ENCODE measurements around the gene FAM193B. TPM values are rescaled to one million over a fixed set of nuclear protein-coding genes. Genes with fewer than 3 reads are reported as not detected.
A peak's percentile ranks its signal among the peaks of the same experiment; 100 is the strongest.

The FAM193B gene
- total RNA-seq, 1 donor from 2014 or later: 32.1 TPM

- peak; percentile 83 for DNase-seq
These were observed 53.5 kb downstream of the FAM193B start for GRCh38 chr5:177500685-177501522.

DNA sequence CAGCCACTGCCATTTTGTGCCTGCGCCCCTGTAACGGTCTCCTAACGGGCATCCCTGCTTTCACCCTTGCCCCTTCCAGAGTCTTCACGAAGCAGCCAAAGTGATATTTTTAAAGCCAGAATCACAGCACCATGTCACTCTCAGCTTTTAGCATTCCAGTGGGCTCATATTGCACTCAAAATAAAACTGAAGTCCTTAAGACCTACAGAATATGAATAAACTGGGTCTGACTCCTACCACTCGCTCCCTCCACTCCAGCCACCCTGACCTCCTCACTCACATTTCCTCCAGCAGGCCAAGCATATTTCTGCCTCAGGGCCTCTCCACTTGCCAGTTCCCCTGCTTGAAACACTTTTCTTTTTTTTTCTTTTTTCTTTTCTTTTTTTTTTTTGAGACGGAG, 54.5 kb downstream of the FAM193B start:
- DNase-seq: no peak

GRCh38 chr5:177498013-177498787, 56.2 kb downstream of the FAM193B start:
- DNase-seq: no peak

DNA sequence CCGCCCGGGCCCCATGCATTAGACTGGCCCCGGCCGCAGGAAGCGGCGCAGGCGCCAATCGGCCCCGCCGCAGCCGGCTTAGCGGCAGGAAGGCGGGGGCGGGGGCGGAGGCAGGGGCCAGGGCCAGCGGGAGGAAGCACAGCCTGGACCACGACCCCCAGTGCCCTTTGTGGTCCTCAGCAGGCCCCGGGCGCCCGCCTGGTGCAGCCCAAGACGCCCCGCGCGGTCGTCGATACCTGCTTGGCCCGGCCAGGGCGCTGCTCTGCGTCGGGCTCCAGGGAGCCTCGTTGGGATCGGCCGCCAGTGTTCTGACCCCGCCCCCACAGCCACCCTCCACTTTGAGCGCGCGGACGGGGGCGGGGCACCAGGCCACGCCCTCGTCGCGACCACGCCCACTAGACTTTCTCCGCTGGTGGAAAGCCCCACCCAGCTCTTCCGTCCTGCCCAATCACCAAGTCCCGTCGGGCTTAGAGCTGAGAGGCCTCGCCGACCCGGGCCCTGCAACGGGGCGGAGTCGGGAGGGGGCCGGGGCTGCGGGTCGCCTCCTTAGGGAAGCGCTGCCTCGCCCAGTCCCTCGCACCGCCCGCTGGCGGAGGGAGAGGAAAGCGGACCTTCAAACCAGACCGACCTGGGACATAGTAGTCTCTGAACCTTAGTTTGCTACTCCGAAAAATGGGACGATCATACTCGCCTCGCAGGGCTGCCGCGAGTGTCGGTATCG, 56.9 kb downstream of the FAM193B start, which contains the start of gene PDLIM7:
Gene PDLIM7, minus strand, starts transcription at position 313 of the 721 bp plus-strand sequence. CDS start 1,092 bp downstream, outside the sequence.
- peak; percentile 81 for DNase-seq

DNA sequence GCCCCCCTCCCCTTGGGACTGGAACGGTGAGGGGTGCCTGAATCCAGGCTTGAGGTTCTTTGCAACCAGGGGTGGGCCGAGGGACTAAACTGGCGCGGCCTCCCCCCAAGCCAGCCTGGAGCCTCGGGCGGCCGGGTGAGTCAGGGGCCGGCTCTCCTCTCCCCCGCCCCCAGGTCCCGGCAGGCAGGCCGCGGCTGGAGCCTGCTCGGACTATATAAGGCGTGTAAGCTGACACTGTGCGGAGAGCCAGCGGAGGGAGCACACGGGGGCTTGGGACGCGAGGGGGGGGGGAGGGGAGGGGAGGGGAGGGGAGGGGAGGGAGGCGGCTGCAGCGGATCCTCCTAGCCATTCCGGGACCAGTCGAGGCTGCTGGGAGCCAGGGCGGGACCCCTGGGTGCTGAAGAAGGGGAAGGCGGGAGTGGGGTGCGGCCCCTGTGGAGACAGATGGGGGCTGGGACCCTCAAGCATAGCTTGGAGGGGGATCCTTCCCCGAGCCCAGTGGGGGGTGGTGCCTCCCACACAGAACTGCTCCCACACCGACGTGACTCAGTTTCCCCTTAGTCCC, 57.6 kb downstream of the FAM193B start:
- DNase-seq: no peak

- DNase-seq: no peak
These were observed 58.2 kb downstream of the FAM193B start for GRCh38 chr5:177496070-177496726.

- DNase-seq: no peak
These were observed 58.9 kb downstream of the FAM193B start for GRCh38 chr5:177495243-177496060.

DNA sequence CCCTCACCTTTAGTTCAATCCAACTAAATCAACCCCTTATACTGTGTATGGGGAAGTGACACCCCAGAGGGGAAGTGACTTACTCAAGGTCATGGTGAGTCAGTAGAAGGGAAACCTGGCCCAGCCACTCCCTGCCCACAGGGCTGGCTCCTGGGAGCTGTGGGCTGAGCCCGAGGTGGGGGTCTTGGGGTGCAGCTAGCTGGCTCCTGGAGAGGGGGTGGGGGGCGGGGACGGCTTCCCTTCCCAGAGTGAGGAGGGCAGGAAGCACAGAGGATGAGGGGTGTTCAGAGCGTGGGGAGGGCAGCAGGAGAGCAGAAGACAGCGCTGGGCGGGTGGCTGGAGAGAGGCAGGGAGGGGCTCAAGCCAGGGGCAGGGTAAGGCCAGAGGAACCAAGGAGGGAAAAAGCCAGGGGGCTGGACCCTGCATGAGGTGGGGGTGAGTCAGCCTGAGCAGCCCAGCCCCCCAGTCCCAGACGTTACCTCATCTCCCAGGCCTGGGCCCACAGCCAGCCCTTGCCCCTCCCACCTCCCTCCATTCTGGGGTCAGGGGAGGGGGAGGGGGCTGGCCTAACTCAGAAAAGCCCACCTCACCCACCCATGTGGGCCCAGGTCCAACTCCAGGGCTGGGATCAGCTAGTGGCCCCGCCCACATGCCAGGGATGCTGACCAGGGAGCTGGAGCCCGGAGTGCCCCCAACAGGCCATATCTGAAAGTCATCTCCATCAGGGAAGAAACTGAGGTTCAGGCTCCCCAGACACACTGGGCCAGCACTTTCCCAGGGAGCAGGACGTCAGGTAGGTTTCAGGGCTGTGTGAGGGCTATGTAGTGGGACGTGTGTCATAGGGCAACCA, 59.8 kb downstream of the FAM193B start:
- no peak for DNase-seq

- no peak for DNase-seq
These were observed 60.5 kb downstream of the FAM193B start for GRCh38 chr5:177493795-177494345.

DNA sequence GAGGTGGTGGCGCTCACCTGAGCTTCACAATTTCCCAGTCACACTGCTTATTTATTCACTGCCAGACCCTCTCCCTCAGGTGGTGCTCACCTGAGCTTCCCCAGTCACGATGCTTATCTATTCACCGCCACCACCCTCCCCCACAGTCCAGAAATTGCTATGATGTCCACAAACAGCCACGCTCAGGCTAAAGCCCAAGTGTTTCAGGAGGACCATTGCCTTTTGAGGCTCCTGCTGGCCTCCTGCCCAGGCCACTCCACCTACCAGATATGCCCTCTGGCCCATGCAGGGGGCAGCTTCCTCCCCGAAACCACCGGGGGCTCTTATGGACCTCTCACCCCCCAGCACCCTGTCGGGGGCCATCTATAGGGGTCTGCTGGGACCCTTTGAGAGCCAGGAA, 61.5 kb downstream of the FAM193B start:
- no peak for DNase-seq

DNA sequence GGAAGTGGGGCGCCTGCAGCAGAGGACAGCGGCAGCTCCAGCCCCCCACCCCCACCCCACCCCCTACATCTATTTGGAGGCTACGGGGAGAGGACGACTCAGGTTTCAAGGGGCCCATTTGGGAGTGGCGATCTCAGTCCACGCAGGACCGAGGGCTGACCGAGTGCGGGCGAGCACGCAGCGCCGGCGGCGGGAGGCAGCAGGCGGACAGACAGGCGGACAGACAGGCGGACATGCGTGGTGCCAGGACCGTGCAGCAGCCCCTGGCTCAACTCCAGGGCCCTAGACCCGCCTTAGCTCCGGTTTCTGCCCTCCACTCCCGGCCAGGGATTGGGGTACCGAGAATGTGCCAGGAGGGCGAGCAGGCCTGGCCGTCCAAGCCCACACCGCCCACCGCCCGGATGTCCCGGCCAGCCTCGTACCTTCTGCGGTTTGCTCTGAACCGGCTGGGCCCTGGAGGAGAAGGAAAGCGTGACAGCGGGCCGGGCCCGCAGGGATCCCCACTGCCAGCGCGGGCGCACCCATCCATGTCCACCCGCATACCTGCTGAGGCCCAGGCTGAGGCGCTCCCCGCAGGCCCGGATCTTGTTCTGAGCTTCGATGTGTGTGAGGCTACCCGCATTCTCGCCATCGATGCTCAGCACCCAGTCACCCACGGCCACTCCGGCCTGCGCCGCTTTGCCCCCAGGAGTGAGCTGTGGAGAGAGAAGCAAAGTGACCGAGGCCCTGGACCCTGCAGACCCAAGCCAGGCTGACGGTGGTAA, 62.2 kb downstream of the FAM193B start:
- no peak for DNase-seq

DNA sequence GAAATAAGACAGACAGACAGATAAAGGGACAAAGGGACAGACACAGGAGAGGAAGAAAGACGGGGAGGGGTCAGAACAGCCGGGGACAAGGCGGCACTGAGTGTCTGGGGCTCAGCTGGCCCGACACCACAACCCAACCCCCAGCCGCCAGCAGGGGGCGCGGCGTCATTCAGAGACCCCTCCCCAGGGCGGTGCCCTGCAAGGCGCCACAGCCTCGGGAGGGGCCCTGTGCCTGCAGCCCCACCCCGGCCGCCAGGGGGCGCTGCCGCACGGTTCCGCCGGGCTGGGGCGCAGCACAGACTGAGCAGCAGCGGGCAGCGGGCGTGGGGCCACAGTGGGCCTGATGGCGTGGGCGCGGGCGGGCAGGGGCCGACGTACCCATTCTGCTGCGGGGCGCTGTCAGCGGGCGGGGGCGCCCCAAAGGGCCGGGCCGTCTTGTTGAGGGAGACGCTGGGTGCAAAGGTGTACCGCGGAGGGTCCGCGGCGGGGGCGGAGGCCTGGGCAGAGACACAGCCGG, 62.9 kb downstream of the FAM193B start:
- DNase-seq: no peak

DNA sequence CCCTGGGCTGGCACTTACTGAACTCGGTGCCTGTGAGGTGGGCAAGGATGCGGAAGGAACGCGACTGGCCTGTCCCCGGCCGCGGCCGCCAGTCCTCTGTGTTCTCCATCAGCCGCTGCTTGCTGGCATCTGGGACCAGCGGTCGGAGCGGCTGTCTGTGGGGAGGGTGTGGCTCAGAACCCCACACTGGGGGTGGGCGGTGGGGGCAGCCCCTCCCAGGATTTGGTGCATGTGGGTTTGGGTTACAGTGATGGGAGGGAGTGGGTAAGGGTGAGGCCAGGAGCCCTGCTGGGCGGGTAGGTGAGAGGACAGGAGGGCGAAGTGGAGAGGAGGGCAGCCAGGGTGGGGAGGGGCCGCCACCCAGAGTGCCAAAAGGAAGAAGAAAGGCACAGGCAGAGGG, 63.4 kb downstream of the FAM193B start:
- DNase-seq: no peak

DNA sequence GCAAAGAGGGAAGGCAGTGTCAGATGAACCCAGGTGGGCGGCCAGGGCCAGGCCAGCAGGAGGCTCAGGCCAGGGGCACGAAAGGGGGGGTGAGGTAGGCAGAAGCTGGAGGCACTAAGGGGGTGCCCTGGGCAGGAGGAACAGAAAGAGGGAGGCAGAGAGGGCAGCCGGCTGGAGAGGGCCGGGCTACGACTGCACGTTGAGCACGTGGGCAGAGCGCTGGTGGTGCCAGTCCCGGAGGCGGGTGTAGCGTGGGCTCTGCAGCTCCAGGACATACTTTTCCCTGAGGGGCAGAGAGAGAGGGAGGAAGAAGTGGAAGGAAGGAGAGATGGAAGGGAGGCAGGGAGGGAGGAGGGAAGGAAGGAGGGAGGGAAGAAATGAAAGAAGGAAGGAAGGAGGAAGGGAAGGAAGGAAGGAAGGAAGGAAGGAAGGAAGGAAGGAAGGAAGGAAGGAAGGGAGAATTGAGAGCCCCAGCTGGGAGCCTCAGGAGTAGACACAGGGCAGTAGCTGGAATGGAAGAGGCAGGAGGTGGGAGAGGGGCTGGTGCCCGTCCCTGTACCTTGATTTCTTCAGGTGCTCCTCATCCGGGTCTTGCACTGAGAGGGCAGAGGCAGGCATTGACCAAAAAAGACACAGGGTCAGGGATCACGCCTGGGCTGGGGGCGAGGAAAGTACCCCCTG, 63.9 kb downstream of the FAM193B start:
- DNase-seq: no peak

DNA sequence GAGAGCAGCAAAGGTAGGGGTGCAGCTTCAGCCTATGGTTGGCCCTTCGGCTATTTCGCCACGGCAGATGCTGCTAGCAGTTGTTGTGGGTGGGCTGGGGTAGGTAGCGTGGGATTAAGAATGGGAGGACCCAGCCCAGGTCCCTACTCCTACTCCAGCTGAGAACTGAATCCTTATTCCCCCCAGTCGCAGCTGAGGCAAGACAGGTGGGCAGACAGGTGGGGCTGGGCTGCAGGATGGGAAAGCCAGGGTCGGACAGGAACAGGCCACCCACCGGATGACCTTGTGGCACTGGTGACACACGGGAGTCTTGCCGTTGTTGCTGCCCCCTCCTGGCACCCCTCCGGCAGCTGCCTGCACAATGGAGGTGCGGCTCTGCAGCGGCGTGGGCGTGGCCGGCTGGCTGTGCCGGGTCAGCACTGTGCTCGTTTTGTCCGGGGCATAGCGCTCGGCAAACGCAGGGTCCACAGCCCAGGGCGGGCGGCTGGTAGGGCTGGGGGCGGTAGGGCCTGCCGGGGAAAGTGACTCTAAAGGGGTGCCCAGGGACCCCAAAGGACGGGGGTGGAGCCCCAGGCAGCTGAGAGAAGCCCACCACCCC, 65.1 kb downstream of the FAM193B start:
- no peak for DNase-seq

DNA sequence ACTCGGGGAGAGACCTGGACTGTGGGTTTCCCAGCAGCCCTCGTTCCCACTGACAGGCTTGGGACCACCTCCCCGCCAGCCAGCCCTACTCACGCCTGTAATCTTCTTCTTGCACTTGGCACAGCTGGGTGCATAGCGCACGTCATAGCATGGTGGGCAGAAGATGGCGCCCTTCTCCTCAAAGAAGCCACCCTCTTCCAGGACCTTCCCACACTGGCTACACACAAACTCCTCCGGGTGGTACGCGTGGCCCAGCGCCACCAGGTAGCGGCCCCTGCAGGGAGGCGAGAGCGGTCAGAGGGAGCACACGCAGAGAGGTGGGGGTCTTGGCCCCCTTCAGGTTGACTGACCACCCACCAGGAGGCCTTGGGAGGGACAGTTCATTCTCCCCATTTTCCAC, 66.4 kb downstream of the FAM193B start:
- DNase-seq: no peak

DNA sequence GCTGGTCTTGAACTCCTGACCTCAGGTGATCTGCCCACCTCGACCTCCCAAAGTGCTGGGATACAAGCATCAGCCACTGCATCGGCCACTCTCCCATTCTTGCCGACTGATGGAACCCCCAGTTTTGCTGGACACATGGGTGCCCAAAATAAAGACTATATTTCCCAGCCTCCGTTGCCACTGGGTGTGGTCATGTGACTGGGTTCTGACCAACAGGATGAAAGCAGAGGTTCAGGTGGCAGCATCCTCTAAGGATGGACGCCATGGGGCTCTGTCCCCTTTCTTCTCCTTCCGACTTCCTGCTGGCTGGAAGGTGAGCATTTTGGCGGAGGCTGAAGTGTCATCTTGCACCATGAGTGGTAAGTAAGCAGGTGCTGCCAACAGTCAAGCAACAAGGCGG, 67.2 kb downstream of the FAM193B start:
- no peak for DNase-seq

GRCh38 chr5:177486256-177486655, 68.1 kb downstream of the FAM193B start:
- DNase-seq: no peak

Measured in occipital lobe (tissue), 2 donors.